ENCODE data around the gene DENND6B.
A peak's percentile ranks its signal among the peaks of the same experiment; 100 is the strongest.

DENND6B gene

DNA sequence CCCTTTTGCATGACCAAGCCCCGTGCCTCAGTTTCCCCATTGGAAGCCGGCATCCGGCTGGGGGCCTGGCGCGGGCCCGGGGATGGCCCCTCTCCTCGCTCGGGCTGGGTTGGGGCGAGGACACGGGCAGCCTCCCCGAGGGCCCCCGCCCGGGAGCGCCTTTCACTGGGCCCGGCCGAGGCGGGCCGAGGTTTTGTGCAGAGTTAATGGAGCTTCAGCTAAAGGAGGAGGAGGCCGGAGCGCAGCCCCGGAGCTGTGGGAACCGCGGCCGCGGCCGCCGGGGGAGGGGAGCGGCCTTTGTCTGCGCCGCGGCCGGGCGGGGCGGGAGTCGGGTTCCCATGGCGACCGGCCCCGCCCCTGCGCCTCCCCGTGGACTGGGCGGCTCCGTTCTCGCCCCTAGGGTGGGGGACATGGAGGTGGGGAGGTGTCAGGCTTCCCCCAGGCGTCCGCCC is 55.3 kb downstream of the DENND6B start:
- DNase-seq (ENCODE audit: low spot score) = peak; percentile 33

DNA sequence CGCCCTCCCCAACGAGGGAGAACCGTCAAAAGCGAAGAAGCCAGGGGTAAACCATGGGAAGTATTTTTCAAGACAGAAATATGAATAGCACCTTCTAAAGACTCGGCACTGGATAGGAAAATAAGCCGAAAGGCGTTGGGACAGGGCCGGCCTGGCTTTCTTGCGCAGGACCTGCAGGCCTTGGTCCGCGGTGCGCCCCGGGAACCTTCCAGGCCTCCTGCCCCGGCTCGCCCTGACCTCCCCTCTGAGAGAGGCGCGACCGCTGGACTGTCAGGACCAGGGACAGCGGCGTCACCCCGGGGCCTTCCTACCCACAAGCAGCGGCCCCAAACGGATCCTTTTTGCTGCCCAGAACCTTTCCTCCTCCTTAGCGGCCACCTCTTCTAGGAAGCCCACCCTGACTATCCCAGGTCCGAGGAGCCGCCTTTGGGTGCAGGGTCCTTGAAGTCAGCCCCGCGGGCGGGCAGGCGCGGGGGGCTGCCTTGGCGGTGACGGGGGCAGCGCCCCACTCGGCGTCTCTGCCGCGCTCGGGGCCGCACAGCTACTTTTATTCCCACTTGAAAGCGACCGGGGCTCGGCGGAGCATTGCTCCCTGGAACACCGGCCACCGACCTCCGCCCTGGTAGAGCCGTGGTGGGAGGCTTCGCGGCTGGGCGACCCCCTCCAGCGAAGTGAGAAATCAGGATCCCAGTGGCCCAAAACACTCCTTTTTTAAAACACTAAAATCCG is 56.0 kb downstream of the DENND6B start:
- peak; percentile 17 for DNase-seq (ENCODE audit: low spot score)

DNA sequence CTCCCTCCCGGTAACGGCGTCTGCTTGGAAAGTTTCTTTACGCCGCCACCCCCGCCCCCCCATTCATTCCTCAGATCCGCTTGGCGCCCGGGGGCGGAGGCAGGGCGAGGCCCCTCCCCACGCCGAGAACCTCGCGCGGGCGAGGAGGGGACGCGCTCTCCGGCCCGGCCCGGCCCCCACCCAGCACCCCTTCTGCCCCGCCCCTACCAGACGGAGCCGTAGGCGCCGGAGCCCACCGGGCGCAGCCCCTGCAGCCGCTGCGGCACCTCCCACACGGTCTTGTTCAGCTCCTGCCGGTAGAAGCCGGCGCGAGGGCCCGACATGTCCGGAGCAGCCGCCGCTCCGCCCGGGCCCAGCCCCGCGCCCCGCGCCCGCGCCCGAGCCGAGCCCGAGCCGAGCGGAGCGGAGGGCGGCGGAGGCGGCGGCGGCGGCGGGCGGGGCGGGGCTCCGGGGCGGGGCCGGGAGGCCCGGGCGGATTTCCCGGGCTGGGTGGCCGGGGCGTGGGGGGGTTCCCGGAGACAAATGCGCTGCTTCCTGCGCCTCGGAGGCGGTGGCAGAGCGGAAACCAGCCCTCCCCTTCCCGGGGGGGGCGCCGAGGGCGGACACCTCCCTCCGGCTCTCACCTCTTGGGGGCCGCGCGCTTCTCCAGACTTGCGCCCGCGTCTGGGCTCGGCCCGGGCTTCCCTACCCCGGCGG is 56.7 kb downstream of the DENND6B start, which contains the start of gene MAPK11:
MAPK11 (minus strand) TSS at position 411 of the 696 bp plus-strand sequence; CDS start at position 323, 88 bp downstream.
- no peak for DNase-seq (ENCODE audit: low spot score)

DNA sequence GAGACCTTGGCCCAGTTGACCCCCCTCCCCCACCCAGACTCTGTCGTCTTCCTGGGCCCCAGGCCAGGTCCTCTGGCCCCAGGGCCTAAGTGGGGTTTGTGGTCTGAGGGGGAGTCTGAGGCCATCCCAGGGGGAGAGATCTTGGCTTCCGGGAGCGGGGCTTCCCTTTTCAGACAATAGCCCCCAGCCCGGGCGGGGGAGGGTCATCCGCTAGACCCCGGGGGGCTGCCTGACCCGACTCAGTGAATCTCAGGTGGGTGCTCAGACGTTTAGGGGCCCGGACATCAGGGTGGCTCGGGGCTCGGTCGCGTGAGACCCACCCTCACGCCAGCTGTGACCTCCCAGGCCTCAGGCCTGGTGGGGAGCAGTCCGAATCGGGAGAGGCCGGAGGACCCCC is 57.2 kb downstream of the DENND6B start:
- DNase-seq (ENCODE audit: low spot score) = no peak

DNA sequence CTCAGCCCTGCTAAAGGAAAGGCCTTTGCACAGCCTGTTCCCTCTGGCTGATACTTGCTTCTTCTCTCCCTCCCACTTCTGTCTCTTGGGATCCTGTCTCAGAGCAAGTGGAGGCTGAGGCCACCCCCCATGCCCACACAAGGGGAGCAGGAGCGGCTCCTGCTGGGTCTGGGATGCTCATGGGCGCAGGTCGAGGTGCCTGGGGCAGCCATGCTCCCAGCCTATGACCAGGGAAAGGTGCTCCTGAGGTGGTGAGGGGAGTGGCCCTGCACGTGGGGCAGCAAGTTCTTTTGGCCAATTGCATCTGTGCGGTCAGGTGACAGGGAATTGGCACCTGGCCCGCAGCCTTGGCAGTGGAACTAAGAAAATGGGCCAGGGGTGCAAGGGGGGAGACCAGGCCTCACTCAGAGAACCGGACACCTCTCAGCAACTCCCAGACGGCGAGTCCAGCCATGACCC is 58.1 kb downstream of the DENND6B start:
- no peak for DNase-seq (ENCODE audit: low spot score)

DNA sequence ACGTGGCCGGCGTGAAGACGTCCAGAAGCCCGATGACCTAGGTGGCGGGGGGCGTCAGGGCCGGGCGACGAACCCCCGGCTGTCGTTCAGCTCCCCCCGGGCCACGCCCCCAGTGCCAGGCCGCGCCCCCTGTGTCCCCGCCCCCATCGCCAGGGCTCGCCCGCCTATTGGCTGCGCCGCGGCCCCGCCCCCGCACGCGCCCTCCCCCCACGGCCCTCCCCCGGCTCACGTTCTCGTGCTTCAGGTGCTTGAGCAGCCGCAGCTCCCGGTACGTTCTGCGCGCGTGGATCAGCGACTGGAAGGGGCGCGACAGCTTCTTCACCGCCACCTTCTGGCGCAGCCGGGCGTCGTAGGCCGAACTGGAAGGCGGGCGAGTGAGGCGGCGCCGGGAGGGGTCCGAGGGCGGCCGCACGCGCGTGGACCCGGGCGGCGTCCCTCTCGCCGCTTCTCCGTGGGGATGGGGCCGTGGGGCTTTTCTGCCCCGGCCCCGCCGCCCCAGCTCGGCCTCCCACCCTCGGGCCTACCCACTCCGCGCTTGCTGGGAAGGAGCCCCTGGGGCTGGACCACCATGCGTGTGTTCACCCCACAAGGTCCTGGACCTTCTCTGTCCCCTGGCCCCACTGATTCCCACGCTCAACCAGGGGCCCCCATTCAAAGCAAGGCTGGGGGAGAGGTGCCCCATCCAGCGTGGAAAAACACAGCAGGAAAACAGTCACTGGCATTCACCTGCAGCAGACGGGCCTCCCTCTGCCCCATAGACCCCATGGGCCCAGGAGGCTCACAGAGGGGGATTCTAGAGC is 59.0 kb downstream of the DENND6B start:
- peak; percentile 17 for DNase-seq (ENCODE audit: low spot score)

DNA sequence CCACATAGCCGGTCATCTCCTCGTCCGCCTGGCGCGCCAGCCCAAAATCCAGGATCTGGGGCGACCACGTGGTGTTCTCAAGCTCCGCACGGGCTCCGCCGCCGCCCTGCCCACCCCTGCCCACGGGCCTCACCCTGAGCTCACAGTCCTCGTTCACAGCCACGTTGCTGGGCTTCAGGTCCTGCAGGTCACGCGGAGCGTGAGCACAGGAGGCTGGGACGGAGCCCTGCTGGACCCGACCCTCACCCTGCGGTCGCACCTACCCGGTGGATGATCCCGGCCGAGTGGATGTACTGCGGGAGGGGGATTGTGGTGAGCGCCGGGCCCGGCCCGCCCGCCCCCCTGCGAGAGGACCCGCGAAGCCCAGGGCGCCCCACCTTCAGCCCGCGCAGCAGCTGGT is 59.8 kb downstream of the DENND6B start:
- no peak for DNase-seq (ENCODE audit: low spot score)

DNA sequence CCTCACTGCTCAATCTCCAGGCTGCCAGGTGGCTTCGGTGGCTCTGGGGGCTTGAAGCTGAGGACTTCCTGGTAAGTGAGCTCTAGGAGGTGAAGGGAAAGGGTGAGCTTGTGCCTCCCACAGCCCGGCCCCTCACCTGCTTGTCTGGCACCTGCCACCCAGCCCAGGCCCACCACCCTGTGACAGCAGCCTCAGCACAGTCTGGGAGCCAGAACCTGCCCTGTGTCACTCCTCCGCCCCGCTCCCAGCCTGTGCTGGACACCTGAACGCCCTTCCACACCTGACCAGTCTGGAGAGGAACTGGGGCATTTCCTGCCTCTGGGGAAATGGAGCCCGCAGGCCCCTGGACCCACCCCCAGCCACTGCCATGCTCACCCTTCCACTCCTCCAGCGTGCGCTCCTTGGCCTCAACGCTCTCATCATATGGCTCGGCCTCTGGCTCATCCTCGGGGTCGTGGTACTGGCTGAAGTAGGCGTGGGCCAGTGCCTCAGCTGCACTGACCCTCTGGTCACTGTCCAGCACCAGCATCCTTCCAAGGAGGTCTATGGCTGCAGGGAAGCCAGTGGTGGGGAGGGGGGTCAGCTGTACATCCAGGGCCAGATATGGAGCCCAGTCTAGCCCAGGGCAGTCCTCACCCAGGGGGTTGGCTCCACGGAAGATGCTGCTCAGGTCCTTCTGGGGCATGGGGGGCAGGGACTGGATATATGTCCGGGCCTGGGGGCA is 61.7 kb downstream of the DENND6B start:
- no peak for DNase-seq (ENCODE audit: low spot score)

DNA sequence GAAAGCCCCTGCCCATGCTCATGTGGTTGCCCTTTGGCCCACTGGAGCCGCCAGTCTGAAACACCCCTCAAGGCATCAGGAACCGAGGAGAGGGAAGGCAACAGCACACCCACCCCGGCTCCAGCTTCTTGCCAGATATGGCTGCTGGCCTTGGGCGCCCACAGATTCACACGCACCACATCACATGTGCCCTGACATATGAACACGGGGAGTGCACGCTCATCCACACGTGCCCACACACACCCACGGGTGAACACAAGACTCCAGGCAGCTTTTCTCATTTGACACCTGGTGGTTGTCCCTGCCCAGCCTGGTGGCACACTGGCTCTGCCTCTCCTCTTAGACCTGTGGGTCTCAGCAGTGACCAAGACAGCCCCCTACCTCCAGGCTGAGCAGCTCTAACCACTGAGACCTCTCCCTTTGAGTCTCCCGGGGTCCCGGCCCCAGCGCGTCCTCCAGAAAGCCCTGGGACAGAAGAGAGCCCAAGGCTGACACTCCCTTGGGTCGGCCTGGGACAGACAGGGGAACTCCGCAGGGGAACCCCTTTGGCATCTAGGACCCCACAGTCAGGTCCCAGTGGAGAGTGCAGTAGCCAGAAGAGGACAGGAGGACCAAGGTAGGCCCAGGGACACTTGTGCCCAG is 62.6 kb downstream of the DENND6B start:
- DNase-seq (ENCODE audit: low spot score) = no peak

DNA sequence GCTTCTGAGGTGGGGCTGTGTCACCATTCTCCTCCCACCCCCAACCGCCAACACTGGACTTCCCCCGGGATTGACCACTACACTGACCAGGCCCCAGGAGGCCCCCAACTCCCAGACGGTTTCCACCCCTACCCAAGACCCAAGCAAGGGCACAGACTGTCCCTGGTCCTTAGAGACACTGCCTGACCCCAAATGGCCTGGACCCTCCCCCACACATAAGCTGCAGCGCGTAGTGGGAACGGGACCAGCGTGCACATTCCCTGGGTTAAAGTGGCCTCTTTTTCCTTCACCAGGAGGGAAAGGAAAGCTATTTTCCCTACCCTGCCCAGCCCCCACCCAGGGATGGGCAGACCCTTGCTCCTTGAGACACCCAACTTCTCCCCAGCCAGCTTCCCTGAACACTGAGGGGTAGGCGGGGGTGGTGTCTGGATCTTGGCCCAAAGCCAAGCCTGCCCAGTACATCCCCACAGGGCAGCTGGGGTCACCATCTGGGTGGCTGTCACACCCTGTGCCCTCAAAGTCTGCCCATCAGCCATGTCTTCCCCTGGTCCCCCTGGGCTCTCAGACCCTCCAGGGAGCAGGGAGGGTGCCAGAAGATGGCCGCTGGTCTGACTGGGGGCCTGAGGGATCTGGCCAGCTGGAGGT is 63.7 kb downstream of the DENND6B start:
- DNase-seq (ENCODE audit: low spot score) = no peak

DNA sequence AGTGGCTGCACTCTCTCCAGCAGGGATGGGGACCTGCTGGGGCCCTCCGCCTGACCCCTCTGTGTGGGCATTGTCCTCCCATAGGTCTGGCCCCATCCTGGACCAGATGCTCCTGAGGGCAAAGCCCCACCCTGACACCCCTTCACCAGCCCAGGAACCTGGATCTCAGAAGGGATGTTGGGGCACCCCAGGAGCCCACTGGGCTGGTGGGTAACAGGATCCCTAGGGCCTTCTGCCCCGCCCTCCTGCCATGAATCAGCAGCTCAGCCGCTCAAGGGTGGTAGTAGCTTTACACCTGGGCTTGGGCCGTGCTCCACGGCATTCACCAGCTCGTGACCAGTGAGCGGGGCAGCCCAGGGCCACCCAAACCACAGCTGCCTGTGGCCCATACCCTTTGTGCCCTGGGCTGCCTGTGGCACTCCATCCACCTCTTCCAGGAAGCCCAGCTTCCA is 64.3 kb downstream of the DENND6B start:
- DNase-seq (ENCODE audit: low spot score) = no peak

DNA sequence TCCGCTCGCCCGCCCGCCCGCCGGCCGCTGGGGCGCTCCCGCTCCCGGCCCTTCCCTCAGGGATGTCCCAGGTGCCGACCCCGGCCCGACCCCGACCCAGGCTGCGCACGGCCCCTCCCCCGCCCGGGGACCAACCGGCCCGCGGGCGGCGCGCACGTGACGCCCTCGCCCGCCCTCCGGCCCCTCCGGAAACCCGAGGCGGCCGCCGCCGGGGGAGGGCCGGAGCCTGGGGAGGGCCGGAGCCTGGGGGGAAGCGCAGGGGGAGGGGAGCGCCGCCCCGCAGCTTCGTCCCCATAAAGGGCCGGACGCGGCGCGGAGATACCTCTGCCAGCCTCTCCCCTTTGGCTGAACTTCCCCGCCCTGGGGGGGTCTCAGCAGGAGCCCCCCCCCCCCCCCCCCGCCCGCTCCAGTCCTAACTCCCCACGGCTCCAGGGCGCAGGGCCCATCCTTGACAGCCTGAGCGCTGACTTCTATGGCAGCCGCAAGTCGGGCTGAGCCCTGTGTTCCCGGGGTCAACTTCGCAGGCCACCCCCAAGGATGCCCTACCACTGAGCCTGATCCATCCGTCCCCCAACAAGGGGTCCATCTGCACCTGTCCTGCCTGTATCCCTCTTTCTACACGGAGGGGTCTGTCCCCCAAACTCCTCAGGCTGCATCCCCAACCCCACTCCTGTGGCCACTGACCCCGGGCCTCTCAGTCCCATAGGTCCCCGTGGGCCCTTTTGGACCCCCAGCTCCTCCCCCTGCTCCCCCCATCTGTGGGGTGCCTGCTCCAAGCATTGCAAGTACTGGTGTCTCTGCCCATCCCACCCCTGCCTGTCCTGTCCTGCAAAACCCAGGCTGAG is 65.0 kb downstream of the DENND6B start, which contains the start of gene MAPK12:
MAPK12 (minus strand) TSS at position 69 of the 845 bp plus-strand sequence. CDS start 174 bp downstream, outside the sequence.
- no peak for DNase-seq (ENCODE audit: low spot score)

DNA sequence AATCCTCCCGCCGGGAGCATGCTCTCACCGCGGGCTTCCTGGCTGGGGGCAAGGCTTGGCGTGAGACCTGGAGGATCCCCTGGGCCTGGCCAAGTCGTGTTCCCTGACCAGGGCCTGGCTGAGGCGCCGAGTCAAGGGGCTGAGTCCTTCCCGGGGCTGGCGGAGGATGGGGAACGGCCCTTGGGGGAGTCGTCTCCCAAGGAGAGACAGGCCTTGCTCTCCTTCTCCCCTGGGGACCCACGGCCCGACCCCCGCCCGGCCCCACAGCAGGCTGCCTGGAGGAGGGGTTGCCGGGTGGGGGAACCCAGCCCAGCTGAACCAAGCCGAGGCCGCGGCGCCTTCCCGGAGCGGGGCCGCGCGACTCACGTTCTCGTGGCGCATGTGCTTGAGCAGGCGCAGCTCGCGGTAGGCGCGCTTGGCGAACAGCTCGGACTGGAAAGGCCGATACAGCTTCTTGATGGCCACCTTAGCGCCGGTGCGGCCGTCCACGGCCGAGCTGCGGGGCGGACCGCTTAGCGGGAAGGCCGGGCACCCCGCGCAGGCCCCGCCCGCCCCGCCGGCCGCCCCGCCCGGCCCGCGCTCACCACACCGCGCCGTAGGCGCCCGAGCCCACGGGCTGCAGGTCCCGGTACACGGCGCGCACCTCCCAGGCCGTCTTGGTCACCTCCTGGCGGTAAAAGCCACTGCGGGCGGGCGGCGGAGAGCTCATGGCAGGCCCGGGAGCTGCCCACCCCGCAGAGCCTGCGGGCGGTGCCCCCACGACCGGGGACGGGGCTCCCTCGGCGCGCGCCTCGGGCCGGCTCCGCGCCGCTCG is 65.8 kb downstream of the DENND6B start:
- DNase-seq (ENCODE audit: low spot score) = no peak

DNA sequence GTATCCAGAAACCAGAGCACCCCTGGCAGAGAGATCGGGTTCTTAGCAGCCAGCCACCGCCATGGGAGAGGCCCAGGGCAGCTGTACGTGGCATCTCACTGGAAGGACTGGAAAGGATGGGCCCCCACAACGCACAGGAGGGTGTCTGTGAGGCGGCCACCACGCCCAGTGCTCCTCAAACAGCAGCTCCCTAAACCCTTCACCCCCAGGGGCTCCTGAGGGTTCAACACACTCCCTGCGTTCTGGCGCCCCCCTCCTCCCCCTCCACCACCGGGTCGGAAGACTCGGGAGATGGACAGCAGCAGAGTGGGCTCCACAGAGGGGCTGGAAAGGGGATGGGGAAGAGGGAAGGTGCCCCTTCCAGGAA is 66.4 kb downstream of the DENND6B start:
- no peak for DNase-seq (ENCODE audit: low spot score)

DNA sequence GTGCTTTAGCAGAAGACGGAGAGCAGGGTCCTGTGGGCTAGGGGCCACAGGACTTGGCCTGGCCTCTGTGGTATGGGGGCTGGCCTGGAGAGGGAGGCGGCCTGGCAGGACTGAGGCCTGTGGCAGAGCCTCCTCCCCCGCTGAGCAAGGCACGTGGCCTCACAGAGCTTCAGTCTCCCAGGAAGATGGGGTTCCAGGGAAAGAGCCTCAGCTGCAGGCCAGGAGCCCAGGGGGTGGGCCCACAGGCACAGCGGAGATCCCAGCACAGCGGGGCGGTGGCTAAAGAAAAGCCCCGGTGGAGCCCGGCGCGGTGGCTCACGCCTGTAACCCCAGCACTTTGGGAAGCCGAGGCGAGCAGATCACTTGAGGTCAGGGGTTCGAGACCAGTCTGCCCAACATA is 67.5 kb downstream of the DENND6B start:
- no peak for DNase-seq (ENCODE audit: low spot score)
